Measurements from ENCODE around the gene B4GALT3.

Gene B4GALT3

GRCh38 chr1:161165742-161166668 is 11.3 kb downstream of the B4GALT3 start, which contains the start of gene PPOX:
Gene PPOX, plus strand, starts transcription at chr1:161166426. Its CDS starts 422 bp downstream, at chr1:161166848.
- peak; percentile 94 for DNase-seq (ENCODE audit: extremely low read depth, low read depth)
- peak; percentile 51 for TF ChIP-seq CTCF (IDR thresholded peaks at IDR 0.05; ENCODE audit: low read depth, low read length)

- no peak for TF ChIP-seq CTCF (IDR thresholded peaks at IDR 0.05; ENCODE audit: low read depth, low read length)
- DNase-seq (ENCODE audit: extremely low read depth, low read depth) = no peak
Observed at GRCh38 chr1:161164901-161165610, 12.3 kb downstream of the B4GALT3 start.

GRCh38 chr1:161163793-161164192 is 13.5 kb downstream of the B4GALT3 start:
- no peak for DNase-seq (ENCODE audit: extremely low read depth, low read depth)
- no peak for TF ChIP-seq CTCF (IDR thresholded peaks at IDR 0.05; ENCODE audit: low read depth, low read length)

GRCh38 chr1:161162806-161163205 is 14.5 kb downstream of the B4GALT3 start:
- DNase-seq (ENCODE audit: extremely low read depth, low read depth) = no peak
- TF ChIP-seq CTCF (IDR thresholded peaks at IDR 0.05; ENCODE audit: low read depth, low read length) = no peak

- TF ChIP-seq CTCF (IDR thresholded peaks at IDR 0.05; ENCODE audit: low read depth, low read length) = no peak
- DNase-seq (ENCODE audit: extremely low read depth, low read depth) = no peak
Observed at GRCh38 chr1:161162052-161162451, 15.3 kb downstream of the B4GALT3 start.

- DNase-seq (ENCODE audit: extremely low read depth, low read depth) = no peak
Observed at GRCh38 chr1:161161652-161162051, 15.7 kb downstream of the B4GALT3 start.

More at GRCh38 chr1:161161652-161162051, 15.7 kb downstream of the B4GALT3 start:
- TF ChIP-seq CTCF (IDR thresholded peaks at IDR 0.05; ENCODE audit: low read depth, low read length) = no peak
